Stimulated activated CD4-positive, alpha-beta T cell treated with anti-CD3 and anti-CD28 coated beads, Interleukin-1b, Interleukin-23, amount 100 ng/mL, for 4 hours (primary cell): ENCODE data around the gene FOXP4.

Source experiments
- DNase-seq, 2 donors: peaks; one replicate each; pipeline ENCODE4 v3.0.0-alpha.2; 2020; ENCODE audit warnings: low read depth in 2 of 2

The FOXP4 gene

DNA sequence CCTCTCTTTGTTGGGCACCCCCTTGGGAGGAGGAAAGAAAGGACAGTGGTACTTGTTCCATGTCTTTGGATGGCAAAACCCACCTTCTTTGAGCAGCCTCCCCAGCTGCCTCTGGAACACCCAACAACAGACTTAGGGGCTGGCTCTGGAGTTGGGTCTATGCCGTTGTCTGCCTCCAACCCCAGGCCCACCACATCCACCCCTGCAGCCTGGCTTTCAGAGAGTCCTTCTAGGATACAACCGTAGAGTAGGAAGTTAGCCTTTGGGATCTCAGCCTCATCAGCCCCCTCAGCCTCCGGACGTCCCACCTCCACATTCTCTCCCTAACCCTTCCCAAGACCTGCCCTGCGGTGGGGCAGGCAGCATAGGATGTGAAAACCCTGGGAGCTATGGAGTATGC lies 36.4 kb downstream of the FOXP4 start:
- no peak for DNase-seq

DNA sequence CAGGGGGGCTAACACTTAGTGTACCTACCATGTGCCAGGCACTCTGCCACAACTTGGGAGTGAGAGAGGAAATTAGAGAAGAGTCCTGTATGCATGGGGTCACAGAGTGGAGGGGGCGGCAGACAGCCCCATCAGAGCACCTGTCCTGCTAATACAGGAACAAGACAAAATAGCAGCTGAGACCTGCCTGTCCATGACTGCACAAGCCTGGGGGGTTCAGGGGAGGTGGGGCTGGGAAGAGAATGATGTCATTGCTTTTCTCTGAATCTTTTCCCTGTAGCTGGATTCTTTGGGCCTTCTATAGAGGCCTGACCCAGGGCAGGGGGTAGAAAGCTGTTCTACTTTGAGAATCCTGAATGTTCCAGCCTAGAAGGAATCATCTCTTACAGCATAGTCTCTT lies 37.4 kb downstream of the FOXP4 start:
- no peak for DNase-seq

DNA sequence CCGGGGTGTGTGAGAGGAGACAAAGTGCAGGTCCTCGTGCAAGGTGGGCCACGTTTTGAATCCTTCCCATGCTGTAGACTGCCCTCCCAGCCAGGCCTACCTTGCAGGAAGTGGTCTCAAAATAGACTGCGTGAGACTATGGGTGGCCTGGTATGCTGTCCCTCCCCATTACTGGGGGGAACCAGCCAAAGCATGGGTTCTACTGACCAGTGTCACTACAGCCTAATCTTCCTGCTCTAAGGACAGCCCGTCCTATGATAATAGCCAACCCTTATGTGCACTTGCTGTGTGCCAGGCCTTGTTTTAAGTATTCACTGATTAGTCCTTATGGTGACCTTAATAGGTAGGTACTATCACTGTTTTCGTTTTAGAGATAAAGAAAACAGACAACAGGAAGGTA lies 38.0 kb downstream of the FOXP4 start:
- no peak for DNase-seq

DNA sequence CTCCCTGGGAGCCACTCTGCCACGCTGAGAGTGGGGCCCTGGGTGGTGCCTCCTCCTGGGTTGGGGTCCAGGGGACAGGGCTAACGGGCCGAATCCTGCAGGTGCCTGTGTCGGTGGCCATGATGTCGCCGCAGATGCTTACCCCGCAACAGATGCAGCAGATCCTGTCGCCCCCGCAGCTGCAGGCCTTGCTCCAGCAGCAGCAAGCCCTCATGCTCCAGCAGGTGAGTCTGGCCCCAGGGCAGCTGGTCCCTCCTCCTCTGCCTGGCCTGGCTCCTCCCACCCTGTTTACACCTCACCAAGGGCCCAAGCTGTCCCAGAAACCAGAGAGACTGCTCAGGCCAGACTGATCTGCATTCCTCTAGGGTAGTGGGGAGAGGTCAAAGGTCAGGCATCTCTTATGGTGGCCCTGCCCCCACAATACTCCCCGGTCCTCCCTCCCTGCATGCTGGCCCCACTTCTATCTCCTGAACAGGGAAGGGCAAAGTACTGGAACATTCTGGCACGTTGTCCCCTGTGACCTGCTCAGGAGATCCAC lies 38.6 kb downstream of the FOXP4 start:
- DNase-seq: no peak

DNA sequence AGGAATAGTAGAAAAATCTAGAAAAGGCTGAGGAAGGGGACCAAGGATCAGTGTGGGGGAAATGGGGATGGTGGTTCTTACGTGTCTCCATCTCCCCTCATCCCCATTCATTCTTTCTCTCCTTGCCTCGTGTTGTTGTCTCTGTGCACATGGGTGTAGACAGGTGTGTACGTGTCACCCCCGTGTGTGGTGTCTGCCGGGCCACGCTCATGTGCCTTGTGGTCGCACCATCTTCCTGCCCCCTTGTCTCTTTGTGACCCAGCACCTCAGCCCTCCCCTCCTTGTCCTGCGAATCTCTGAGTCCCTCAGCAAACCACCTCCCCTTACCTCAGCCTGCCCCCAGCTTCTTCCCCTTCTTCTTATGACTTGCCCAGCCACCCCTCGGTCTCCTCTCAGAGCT lies 39.4 kb downstream of the FOXP4 start:
- no peak for DNase-seq

DNA sequence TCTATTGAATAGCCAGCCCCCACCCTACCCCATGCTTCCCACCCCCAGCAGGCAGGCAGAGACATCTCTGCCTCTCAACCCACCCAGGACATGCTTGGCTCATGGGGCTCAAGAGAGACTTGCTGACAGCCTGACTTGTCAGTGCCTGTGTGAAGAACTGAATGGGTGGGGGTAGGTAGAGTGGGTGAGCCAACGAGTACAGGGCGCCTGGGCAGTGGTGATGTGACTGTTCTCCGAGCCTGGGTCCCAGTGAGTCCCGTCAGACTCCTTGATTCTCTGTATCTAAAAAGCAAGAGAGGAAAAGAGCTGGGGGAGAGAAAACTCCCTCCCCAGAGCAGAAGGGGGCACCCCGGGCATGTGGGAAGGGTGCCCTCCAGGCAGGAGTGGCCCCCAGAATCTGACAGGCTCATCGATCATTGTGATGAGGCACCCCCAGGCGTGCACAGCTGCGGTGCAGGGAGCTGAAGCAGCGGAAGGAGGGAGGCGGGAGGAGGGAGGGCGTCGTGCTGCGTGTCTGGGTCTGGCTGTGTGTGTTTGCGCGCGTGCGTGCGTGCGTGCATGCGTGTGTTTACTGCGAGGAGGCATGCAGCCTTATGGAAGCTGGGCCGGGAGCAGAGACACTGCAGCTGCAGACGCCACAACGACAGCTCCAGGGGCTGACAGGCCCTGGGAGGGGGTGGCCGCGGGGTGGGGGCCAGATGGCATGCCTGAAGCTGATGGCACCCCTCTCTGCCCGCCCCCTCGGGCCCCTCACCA lies 40.2 kb downstream of the FOXP4 start:
- no peak for DNase-seq

DNA sequence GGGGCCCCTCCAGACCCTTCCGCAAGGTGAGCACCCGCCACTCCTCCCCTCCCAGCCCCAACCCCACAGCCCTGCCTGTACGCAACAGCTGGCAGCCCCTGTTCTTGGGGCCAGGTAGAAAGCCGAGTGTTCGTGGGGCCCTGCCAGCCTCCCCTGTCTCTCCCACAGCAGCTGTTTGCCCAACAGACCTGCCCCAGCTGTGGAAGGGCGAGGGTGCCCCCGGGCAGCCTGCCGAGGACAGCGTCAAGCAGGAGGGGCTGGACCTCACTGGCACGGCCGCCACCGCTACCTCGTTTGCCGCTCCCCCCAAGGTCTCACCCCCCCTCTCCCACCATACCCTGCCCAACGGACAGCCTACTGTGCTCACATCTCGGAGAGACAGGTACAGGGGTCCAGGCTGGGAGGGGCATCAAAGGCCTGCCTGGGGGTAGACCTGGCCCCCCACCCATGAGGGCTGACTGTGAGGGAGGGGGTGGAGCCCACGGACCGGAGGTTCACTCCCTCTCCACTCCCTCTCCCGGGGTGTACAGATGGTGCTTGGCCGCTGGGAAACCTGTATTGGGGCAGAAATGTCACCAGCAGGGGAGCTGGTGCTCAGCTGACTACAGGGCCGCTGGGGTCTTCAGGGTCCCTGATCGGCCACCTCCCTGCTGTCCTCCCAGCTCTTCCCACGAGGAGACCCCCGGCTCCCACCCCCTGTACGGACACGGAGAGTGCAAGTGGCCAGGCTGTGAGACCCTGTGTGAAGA lies 41.1 kb downstream of the FOXP4 start:
- no peak for DNase-seq

DNA sequence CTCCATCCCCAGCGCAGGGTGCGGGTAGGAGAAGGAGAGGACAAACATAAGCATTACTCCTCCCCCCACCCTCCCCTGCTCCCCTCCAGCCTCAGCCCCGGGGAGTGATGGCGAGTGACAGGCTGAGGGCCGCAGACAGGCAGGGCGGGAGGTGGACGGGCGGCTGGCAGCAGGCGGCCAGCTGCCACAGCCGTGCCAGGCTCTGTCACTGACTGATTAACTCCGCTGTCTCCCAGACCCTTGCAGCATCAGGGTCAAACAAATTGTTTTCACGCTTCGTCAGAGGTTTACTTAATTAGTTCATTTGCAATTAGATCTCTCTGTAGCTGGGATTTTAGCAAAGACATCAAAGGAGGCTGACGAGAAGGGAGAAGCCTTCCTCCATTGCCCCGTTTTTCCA lies 41.9 kb downstream of the FOXP4 start:
- DNase-seq: no peak

DNA sequence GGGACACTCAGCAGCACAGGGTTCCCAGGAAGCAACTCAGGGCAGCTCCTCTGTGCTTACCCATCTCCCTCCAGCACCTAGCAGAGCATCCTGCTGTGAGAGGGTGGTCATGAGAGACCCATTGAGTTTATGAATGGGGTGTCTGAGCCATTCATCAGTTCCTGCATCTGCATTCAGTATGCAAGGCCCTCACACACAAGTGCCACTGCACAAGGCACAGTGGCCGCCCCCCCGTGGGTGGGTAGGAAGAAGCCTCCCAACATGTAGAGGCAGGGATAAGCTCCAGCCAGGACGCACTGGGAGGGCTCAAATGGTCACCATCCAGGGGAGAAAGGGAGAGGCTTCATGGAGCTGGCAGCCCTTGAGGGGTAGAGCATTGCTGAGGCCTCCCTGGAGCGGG lies 43.0 kb downstream of the FOXP4 start:
- no peak for DNase-seq

DNA sequence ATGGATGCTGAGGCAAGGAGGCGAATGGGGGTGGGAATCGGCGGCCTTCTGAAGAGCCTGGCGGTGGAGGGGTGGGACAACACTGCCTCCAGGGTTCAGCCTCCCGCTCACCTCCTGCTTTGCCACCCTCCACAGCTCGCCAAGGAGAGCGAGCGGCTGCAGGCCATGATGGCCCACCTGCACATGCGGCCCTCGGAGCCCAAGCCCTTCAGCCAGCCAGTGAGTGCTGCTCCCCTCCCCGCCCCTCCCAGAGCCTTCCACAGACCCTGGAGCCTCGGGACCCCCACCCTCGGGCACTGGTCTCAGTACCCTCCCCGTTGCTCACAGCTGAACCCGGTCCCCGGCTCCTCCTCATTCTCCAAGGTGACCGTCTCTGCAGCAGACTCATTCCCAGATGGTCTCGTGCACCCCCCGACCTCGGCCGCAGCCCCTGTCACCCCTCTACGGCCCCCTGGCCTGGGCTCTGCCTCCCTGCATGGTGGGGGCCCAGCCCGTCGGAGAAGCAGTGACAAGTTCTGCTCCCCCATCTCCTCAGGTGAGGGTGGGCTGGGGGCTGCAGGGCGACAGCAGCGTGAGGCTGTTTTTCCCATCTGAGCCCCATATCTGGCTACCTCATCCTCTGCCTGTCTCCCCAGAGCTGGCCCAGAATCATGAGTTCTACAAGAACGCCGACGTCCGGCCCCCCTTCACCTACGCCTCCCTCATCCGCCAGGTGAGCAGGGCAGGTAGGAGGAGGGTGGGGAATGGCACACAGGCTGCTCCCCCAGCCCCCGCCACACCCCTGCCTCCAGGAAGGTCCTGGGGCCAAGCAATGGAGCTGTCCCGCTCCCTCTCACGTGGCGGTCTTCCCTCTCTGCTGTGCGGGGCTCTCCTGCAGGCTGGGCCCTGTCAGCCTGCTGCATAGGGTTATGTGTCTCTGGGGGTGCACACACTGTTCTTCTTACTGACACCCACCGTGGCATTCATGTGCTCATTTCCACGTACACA lies 43.7 kb downstream of the FOXP4 start:
- DNase-seq: no peak

DNA sequence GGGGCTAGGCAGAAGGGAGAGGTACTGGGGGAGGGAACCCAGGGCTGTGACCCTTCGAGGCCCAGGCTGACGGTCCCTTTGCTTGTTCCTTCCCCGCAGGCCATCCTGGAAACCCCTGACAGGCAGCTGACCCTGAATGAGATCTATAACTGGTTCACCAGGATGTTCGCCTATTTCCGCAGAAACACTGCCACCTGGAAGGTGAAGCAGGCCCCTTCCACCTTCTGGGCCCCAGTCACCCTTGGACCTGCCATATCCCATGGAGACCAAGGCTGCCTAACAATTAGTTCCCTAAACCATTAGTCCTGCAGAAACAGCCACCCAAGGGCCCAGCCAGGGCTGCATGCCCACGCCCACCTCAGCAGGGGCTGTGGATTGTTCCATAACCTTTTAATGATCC lies 44.9 kb downstream of the FOXP4 start:
- no peak for DNase-seq

DNA sequence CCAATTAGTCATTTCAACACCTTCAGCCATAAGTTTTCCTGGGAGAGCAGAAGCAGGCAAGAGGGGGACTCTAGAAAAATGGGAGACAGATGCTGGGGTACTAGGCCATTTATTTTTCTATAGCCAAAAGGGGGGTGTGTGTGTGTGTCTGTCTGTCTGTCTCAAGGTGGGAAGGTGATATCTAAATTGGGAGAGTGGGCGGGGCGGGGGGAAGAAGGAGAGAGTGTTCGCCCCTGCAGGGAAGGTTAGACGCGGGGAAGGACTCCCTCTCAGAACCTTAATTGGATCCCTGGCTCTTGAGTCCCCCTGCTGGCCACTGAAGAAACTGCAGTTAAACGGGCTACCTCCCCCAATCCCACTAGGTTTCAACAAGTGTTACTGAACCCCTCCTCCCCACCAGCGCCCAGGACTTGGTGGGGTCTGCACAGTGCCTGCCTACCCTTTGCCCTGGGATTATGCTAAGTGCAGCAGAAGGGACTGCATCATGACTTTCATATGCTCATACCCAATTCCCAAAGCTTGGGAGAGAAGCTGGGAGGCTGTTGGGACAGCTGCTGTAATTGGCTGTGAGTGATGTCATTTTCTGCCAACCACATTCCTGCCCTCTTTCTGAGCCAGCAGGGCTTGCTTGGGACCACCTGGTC lies 45.8 kb downstream of the FOXP4 start:
- DNase-seq: peak; percentile 71 to 83

DNA sequence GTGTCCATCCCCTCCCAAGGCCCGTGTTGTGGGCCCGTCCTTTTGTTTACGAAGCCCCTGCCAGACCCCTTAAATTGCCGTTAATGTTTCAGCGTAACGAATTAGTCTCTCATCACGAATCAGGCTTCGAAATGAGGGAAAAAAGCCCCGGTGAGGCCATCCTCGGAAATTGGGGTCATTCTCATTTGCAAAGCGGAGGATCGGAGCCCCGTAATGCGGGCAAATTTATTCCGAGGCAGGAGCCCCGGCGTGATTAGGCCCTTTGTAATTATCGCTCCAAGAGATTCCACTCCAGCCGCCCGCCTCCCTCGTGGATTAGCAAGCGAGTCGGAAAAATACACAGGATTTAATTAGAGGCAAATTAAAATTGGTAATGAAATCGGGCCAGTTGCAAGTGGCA lies 47.2 kb downstream of the FOXP4 start:
- DNase-seq: no peak

DNA sequence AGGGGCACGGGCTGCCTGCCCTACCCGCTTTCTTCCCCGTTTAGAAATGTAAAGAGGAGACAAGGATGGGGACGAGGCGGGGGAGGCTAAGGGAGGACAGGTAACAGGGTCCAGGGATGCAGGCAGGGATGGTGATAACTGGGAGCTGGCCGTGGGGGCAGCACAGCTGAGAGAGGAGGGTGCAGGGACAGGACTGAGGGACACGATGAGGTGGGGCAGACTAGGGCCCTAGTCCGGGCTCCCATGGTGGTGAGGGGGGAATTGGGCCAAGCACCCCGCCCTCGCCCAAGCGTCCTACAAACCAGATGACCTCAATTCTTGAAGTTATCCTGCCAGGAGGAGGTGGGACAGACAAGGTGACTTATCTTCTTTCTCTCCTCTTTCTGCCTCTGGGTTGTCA lies 47.7 kb downstream of the FOXP4 start:
- DNase-seq: no peak

DNA sequence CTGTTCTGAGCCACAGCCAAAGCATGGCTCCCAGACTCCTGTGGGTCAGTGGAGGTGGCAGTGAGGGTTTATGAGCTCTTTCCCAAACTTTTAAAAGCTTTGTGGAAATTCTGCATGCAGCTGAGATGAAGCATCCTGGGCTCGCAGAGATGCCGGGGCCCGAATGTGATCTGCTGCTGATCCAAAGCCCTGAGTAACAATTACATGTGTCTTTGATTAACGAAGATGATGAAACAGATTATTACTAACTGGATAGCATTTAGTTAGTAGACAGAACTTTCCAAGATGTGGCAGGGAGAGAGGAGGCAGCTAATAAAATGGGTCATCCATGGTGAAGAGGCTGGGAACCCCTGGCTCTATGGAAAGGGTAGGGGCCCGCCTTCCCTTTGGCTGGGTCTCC lies 48.1 kb downstream of the FOXP4 start:
- no peak for DNase-seq

DNA sequence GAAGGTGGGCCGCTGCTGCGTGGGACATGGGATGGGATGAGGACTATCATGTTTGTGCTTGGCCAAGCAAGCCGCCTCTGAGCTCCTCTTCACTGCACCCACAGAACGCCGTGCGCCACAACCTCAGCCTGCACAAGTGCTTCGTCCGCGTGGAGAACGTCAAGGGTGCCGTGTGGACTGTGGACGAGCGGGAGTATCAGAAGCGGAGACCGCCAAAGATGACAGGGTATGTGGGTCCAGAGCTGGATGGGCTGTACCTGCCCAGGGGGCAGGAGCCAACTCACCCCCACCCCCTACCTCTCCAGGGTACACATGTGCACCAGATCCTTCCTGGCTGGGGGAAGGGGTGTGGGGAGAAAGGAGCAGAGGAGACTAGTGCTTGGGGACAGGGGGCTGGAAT lies 48.6 kb downstream of the FOXP4 start:
- DNase-seq: no peak

DNA sequence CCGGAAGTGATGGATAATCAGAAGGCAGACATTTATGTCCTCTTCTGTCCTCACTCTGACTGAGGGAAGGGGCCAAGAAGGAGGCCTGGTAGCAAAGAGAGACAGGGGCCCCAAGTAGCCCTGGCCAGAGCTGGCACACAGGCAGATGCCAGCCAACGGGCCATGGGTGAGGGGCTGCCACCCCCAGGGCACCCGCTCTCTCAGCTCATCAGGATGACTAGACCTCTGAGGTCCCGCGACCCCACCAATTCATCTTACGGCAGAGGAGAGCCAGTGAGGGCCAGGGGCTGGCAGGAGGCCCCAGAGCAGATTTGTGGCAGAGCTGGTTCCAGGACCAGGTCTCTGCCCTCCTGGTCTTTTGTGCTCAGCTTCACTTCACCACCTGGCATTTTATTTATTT lies 49.0 kb downstream of the FOXP4 start:
- DNase-seq: no peak

DNA sequence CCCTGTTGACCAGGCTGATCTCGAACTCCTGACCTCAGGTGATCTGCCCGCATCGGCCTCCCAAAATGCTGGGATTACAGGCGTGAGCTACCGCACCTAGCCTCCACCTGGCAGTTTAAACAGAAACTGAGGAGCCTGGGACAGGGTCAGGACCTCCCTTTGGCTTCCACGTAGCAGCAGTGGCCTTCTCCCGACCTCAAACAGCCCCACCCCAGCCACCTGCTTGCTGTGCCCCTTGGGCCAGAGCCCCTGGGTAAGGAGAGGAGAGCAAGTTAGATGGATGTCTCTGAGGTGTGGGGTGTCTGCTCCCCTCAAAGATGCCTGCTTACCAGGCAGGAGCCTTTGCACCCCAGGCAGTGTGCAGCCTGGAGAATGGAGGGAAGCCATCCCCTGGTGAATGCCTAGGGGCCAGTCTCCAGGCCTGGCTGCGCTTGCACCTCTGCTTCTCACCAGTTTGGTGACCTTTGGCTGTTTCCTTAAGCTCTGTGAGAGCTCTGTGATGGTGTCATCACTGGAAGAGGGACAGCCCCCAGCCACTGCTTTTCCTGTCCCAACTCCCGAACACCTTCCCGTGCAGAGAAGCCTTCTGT lies 50.0 kb downstream of the FOXP4 start:
- no peak for DNase-seq

DNA sequence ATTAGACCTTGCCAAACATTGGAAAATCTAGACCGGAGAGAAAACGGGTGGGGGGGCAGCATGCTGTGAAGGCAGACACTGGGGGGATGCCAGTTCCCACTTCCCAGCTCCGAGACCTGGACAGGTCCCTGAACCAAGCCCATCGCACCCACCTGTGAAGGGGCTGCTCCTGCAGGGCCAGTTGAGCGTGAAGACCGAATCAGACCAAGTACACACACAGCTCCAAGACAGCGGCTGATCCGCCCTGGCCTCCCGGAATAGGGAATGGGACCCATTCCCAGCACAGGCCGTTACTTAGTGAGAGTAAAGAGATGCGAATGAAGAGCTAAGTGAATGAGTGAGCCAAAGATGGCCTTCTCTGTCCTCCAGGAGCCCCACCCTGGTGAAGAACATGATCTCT lies 50.6 kb downstream of the FOXP4 start:
- DNase-seq: no peak

DNA sequence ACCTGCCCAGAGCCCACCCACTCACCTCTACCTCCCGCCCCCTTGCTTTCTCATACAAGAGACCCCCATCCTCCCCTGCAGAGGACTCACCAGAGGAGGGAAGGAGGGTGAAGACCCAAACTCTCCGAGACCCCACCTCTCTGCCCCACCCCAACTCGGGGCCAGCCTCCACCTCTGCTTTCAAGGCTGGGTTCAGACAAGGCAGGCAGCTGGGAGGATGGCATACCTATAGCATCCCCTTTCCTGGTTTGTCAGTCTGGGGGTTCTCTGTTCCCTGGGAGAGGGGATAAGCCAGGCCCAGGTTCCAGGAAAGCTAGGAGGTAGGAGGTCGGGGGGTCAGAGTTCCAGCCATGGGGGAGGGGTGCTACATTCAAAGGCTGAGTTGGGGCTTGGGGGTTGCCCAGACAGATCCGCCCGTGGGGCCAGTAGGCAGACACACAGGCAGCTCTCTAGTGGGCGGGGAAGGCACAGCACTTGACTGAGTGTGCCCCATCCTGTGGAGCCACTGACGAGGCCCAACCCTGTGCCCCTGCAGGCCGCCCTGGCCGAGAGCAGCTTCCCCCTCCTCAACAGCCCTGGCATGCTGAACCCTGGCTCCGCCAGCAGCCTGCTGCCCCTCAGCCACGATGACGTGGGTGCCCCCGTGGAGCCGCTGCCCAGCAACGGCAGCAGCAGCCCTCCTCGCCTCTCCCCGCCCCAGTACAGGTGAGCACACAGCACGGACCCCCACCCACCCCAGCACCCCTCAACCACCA lies 51.2 kb downstream of the FOXP4 start:
- DNase-seq: no peak

DNA sequence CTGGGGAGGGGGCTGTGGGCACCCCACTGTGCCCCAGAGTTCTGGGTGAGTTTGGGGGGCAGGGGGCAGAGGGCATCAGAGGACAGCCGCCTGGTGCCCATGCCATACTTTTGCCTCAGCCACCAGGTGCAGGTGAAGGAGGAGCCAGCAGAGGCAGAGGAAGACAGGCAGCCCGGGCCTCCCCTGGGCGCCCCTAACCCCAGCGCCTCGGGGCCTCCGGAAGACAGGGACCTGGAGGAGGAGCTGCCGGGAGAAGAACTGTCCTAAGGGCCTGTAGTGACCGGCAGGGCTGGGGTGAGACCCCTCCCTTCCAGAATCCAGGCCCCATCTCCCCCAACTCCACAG lies 52.5 kb downstream of the FOXP4 start:
- no peak for DNase-seq
